Naive thymus-derived CD4-positive, alpha-beta T cell (primary cell): Measurements from ENCODE around the gene ZFYVE19. TPM values are rescaled to one million over a fixed set of nuclear protein-coding genes. Genes with fewer than 3 reads are reported as not detected.

Experiments
- ATAC-seq: fragments of 150-1000 bp; cut with Tn5 transposase; 2 replicates; pipeline ENCODE4 v1.10.0; 2021; ENCODE audit warnings: mild to moderate bottlenecking, moderate library complexity
- CTCF ChIA-PET: fragments of 350-600 bp; sonication (Branson Sonifier 250); formaldehyde crosslinking; loops from one replicate; lab custom pipeline; 2021; ENCODE audit warnings: antibody characterized with exemption; lab: Charles Lee
- POLR2A ChIA-PET: fragments of 350-600 bp; sonication (Branson Sonifier 250); formaldehyde crosslinking; loops from one replicate; lab custom pipeline; 2021; ENCODE audit warnings: antibody characterized with exemption, inconsistent platforms; lab: Charles Lee
- DNase-seq, 9 donors: peaks; one replicate each; pipeline versions ENCODE4 v3.0.0 to v3.0.0-alpha.2; 2020 to 2022; ENCODE audit warnings: mixed read lengths in 1 of 9
- H3K27ac ChIP-seq: one replicate; pipeline ENCODE4 v1.7.0; 2013; ENCODE audit warnings: mild to moderate bottlenecking, low read depth, low read length, moderate library complexity
- H3K27me3 ChIP-seq, 2 donors: one replicate each; pipeline ENCODE4 v1.7.0; 2013; ENCODE audit warnings: low read length in 2 of 2, mild to moderate bottlenecking in 2 of 2, moderate library complexity in 2 of 2; ENCODE audit not compliant: control insufficient read depth in 2 of 2, insufficient read depth in 2 of 2
- H3K36me3 ChIP-seq, 3 experiments: 1 replicate in 2 of 3; 2 replicates in 1 of 3; pipeline ENCODE4 v1.7.0; 2013; ENCODE audit warnings: low read length in 3 of 3, mild to moderate bottlenecking in 3 of 3, moderate library complexity in 1 of 3; ENCODE audit not compliant: insufficient read depth in 3 of 3, control insufficient read depth in 2 of 3
- H3K4me1 ChIP-seq, 2 donors: one replicate each; pipeline ENCODE4 v1.7.0; 2013; ENCODE audit warnings: low read length in 2 of 2, mild to moderate bottlenecking in 2 of 2, moderate library complexity in 1 of 2; ENCODE audit not compliant: control insufficient read depth in 2 of 2, insufficient read depth in 2 of 2
- H3K4me3 ChIP-seq: 2 replicates; pipeline ENCODE4 v1.7.0; 2013; ENCODE audit warnings: mild to moderate bottlenecking, low read length
- H3K9me3 ChIP-seq, 3 experiments: 1 replicate in 2 of 3; 2 replicates in 1 of 3; pipeline ENCODE4 v1.7.0; 2013; ENCODE audit warnings: low read length in 3 of 3; ENCODE audit not compliant: control insufficient read depth in 2 of 3
- H3K27ac Mint-ChIP-seq, 9 donors: one replicate each; pipeline ENCODE4 v1.8.0; 2020 to 2022; ENCODE audit warnings: mixed read lengths in 9 of 9, mild to moderate bottlenecking in 8 of 9, moderate library complexity in 5 of 9, inconsistent platforms in 2 of 9
- H3K27me3 Mint-ChIP-seq, 5 donors: one replicate each; pipeline ENCODE4 v1.8.0; 2021 to 2022; ENCODE audit warnings: mixed read lengths in 5 of 5, mild to moderate bottlenecking in 1 of 5
- H3K36me3 Mint-ChIP-seq, 5 donors: one replicate each; pipeline ENCODE4 v1.8.0; 2020 to 2022; ENCODE audit warnings: mixed read lengths in 5 of 5, mild to moderate bottlenecking in 3 of 5, inconsistent platforms in 1 of 5
- H3K4me1 Mint-ChIP-seq, 7 donors: one replicate each; pipeline ENCODE4 v1.8.0; 2020 to 2022; ENCODE audit warnings: mixed read lengths in 7 of 7, mild to moderate bottlenecking in 3 of 7, inconsistent platforms in 1 of 7
- H3K4me3 Mint-ChIP-seq, 10 donors: one replicate each; pipeline ENCODE4 v1.8.0; 2020 to 2022; ENCODE audit warnings: mild to moderate bottlenecking in 10 of 10, mixed read lengths in 10 of 10, moderate library complexity in 6 of 10, inconsistent platforms in 2 of 10
- H3K9me3 Mint-ChIP-seq, 11 donors: one replicate each; pipeline ENCODE4 v1.8.0; 2020 to 2022; ENCODE audit warnings: mixed read lengths in 11 of 11, mild to moderate bottlenecking in 4 of 11, inconsistent platforms in 1 of 11, moderate library complexity in 1 of 11
- intact Hi-C, 2 donors: fragments of 100-400 bp; cut with micrococcal nuclease; formaldehyde crosslinking; loops; one replicate each; pipeline ENCODE4 v1.15.1; 2023
- polyA plus RNA-seq, 2 donors: library from polyadenylated mRNA; unstranded; fragments of 300-500 nt; fragmentation: Illumina TruSeq; gene quantifications; one replicate each; pipeline ENCODE4 v1.2.3, GENCODE V29; 2021
- total RNA-seq, 6 experiments: library from RNA in 5 of 6; stranded (reverse) in 5 of 6; gene quantifications; 1 replicate in 5 of 6; 2 replicates in 1 of 6; pipeline ENCODE4 v1.2.3 and lab custom pipeline; 2021 to 2026

The ZFYVE19 gene
- total and polyA plus RNA-seq, 7 experiments from 2014 or later, result 15.7 to 31.9 (median 22.7) TPM

DNA sequence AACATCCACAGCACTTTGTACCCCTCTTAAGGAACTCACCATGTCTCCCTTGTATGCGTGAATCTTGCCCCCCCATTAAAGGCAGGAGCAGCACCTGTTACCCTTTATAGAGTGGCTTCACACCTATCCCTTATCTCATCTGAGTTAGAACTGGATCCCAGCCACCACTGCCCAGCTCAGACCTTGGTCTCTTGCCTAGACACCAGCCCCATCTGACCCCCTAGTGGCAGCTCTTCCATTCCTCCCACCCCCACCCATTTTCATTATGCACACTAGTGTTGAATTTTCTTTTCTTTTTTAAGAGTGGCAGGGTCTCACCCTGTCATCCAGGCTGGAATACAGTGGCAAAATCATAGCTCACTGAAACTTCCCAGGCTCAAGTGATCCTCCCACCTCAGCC lies 3.2 kb upstream of the ZFYVE19 start:
- CTCF ChIA-PET, result interaction anchor here (0.7 kb wide), 1 partner anchor 203 kb away, joined by 8 read pairs; no protein-coding TSS in a partner anchor
- Mint-ChIP-seq H3K27me3 (no peaks in the 10 kb centered on the region), H3K4me3 (no peak overlapping the region), H3K4me1 (peaks cover 28 to 60% (median 40%) of the 10 kb centered on the region in 7 donors), H3K27ac (peak overlapping the region in 1 of 9 donors; percentile 32), H3K9me3 (no peaks in the 10 kb centered on the region), H3K36me3 (peaks cover 4 to 24% (median 8%) of the 10 kb centered on the region in 5 donors)
- Histone ChIP-seq H3K27ac (no peak overlapping the region), H3K9me3 (no peaks in the 10 kb centered on the region), H3K36me3 (peaks cover 0 to 14% (median 4%) of the 10 kb centered on the region in 3 experiments), H3K4me1 (peaks cover 14 to 16% of the 10 kb centered on the region in 2 donors), H3K27me3 (no peaks in the 10 kb centered on the region), H3K4me3 (no peak overlapping the region)
- ATAC-seq (no peak), DNase-seq (no peak)
- intact Hi-C loops, result loop anchor here in 1 of 2 donors (10.0 kb wide), 1 partner anchor 339 kb away; no protein-coding TSS in a partner anchor
- POLR2A ChIA-PET, result no interaction called here

DNA sequence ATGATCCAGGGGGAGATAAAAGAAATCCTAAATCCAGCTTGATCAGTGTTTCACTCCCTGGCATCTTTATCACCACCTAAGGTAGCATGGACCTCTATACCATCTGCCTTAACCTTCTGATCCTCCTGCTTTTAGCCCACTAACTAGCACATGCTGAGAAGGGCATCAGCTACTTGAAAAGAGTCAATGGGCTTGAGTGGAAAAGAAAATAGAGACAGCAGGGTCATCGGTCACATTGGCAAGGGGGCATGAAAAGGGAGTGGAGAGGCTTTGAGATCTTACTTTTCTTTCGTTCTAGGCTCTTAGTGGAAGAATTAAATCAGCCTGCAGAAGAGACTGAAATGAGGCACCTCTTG lies 239 bp upstream of the ZFYVE19 start:
- peaks cover 21 to 49% (median 29%) of the 10 kb centered on the region in 7 donors for H3K4me1 Mint-ChIP-seq
- ATAC-seq (no peak), DNase-seq (no peak)
- intact Hi-C loops, result loop anchor here (1.0 to 10.0 kb wide), 20 partner anchors 24 to 1024 kb away; partner anchors contain the start of genes CHAC1 (in 2 of the 2), GCHFR (in 2 of the 2), KNL1 (in 2 of the 2) and RAD51 (in 2 of the 2)
- H3K27me3 ChIP-seq, result no peaks in the 10 kb centered on the region
- POLR2A ChIA-PET, result interaction anchor here (0.6 to 2.3 kb wide), 7 partner anchors 55 to 685 kb away, joined by 3 to 14 read pairs (median 4); partner anchors contain the start of genes KNL1, NUSAP1, OIP5 and RAD51
- no peaks in the 10 kb centered on the region for H3K9me3 Mint-ChIP-seq
- no peaks in the 10 kb centered on the region for H3K9me3 ChIP-seq
- H3K36me3 ChIP-seq, result peaks cover 0 to 17% (median 4%) of the 10 kb centered on the region in 3 experiments
- H3K27me3 Mint-ChIP-seq, result no peaks in the 10 kb centered on the region
- peak overlapping the region; percentile 99 for H3K4me3 ChIP-seq
- peaks cover 3 to 19% (median 9%) of the 10 kb centered on the region in 5 donors for H3K36me3 Mint-ChIP-seq
- peak overlapping the region; percentile 95 for H3K27ac ChIP-seq
- peak overlapping the region; percentile 92 to 98 (median 96) for H3K4me3 Mint-ChIP-seq
- H3K27ac Mint-ChIP-seq, result peak overlapping the region; percentile 84 to 98 (median 96)
- CTCF ChIA-PET, result interaction anchor here (0.5 to 1.0 kb wide), 3 partner anchors 24 to 532 kb away, joined by 3 to 4 read pairs (median 3); no protein-coding TSS in a partner anchor
- H3K4me1 ChIP-seq, result peaks cover 14 to 16% of the 10 kb centered on the region in 2 donors

DNA sequence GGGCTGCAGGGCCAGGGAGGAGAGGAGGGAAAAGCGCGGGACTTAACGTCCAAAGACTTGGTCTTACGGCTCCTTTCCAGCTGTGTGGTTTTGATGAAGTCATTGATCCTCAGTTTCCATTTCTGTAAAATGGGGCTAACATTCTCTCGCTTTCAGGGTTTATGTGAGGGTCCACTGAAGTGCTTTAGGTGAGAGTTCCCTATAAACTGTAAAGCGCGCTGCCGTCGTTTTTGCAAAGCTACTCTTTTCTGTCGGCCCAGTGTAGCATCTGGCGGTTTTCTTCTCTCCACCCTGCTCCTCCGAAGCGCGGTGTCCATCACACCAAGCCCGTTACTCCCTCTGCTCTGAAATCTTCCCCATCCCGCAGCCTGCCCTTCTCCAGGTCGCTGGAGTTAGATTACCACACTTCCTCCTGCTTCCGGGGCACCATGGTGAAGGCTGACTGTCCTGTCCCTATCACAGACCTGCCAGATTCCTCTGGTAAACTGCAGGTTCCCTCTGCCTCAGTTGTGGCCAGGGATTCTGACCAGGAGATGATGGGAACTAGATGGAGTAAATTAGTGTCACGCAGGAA lies 1.1 kb downstream of the ZFYVE19 start:
- ChIA-PET POLR2A (interaction anchor here (1.3 to 2.3 kb wide), 5 partner anchors 56 to 525 kb away, joined by 3 to 14 read pairs (median 4); partner anchors contain the start of genes KNL1, NUSAP1, OIP5 and RAD51), CTCF (interaction anchor here (0.5 kb wide), 1 partner anchor 46 kb away, joined by 3 read pairs; no protein-coding TSS in a partner anchor)
- H3K36me3 ChIP-seq, result peaks cover 0 to 22% (median 4%) of the 10 kb centered on the region in 3 experiments
- intact Hi-C loops, result loop anchor here (1.0 to 10.0 kb wide), 20 partner anchors 25 to 1026 kb away; partner anchors contain the start of genes CHAC1 (in 2 of the 2), GCHFR (in 2 of the 2), KNL1 (in 2 of the 2) and RAD51 (in 2 of the 2)
- peak overlapping the region; percentile 99 for H3K4me3 ChIP-seq
- peaks cover 14 to 16% of the 10 kb centered on the region in 2 donors for H3K4me1 ChIP-seq
- no peaks in the 10 kb centered on the region for H3K9me3 Mint-ChIP-seq
- H3K36me3 Mint-ChIP-seq, result peaks cover 0 to 16% (median 9%) of the 10 kb centered on the region in 5 donors
- ATAC-seq (no peak), DNase-seq (no peak)
- H3K9me3 ChIP-seq, result no peaks in the 10 kb centered on the region
- H3K27ac Mint-ChIP-seq, result peak overlapping the region in 7 of 9 donors; percentile 72 to 96 (median 94)
- H3K4me3 Mint-ChIP-seq, result peak overlapping the region; percentile 92 to 98 (median 96)
- no peaks in the 10 kb centered on the region for H3K27me3 Mint-ChIP-seq
- H3K4me1 Mint-ChIP-seq, result peaks cover 17 to 37% (median 25%) of the 10 kb centered on the region in 7 donors
- peak overlapping the region; percentile 95 for H3K27ac ChIP-seq
- H3K27me3 ChIP-seq, result no peaks in the 10 kb centered on the region

DNA sequence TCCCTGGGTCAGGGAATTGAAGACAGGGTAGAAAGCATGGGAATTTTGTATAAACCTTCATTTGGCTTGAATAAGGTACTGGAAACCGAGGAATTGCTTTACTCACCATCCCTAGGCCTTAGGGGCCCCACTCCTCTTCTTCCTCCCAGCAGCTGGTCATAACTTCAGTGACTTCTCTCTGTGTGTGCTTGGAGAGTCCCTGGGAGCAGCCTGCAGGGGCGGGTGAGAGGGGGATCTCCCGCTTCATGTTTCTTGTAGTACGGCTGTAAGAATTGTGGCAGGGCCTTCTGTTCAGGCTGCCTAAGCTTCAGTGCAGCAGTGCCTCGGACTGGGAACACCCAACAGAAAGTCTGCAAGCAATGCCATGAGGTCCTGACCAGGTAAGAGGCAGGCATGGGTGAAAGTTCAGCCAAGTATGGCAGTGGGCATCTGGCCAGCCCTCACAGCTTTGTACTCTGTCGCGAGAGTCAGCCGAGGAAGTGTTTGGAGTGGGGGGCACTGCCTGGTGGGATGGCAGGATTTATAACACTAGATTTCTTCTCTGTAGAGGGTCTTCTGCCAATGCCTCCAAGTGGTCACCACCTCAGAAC lies 2.1 kb downstream of the ZFYVE19 start:
- intact Hi-C loops, result loop anchor here (5.0 to 10.0 kb wide), 2 partner anchors 344 to 1027 kb away; partner anchors contain the start of gene FSIP1 (in 1 of the 2)
- POLR2A ChIA-PET, result no interaction called here
- peaks cover 14 to 16% of the 10 kb centered on the region in 2 donors for H3K4me1 ChIP-seq

DNA sequence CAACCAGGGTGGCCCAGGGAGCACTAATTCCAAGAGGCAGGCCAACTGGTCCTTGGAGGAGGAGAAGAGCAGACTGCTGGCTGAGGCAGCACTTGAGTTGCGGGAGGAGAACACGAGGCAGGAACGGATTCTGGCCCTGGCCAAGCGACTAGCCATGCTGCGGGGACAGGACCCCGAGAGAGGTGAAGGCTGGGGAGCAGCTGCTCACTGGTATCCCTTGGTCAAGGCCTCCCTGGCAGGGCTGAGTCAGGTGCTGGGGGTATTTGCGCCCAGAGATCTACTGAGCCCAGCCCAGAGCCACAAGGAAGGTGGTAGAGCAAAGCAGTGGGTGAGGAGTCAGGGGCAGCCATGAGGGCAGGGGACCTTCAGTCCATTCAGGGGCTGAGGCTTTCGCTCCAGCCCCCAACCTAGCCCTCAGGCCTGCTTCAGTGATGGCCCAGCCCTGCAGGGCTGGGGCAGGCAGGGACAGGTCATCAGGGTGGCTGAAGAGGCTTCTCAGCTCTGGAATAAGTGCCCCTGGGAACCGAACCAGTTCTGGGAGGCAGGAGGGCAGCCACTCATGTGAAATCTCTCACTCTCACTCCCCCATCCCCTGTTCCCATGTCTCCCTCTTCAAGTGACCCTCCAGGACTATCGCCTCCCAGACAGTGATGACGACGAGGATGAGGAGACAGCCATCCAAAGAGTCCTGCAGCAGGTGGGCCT lies 6.0 kb downstream of the ZFYVE19 start:
- DNase-seq (no peak), ATAC-seq (no peak)
- Mint-ChIP-seq H3K36me3 (peaks cover 4 to 28% (median 19%) of the 10 kb centered on the region in 5 donors), H3K27me3 (no peaks in the 10 kb centered on the region), H3K4me3 (no peak overlapping the region), H3K4me1 (peaks cover 6 to 19% (median 8%) of the 10 kb centered on the region in 7 donors), H3K27ac (no peak overlapping the region), H3K9me3 (no peaks in the 10 kb centered on the region)
- H3K9me3 ChIP-seq, result no peaks in the 10 kb centered on the region
- H3K36me3 ChIP-seq, result peaks cover 0 to 32% (median 0%) of the 10 kb centered on the region in 3 experiments
- H3K27ac ChIP-seq, result no peak overlapping the region
- no peaks in the 10 kb centered on the region for H3K27me3 ChIP-seq
- peaks cover 5 to 6% of the 10 kb centered on the region in 2 donors for H3K4me1 ChIP-seq
- ChIA-PET POLR2A (no interaction called here), CTCF (interaction anchor here (0.6 kb wide), 1 partner anchor 488 kb away, joined by 3 read pairs; no protein-coding TSS in a partner anchor)
- H3K4me3 ChIP-seq, result no peak overlapping the region
- intact Hi-C loops, result no loop called here

More for the DNA sequence above, 2.1 kb downstream of the ZFYVE19 start:
- Mint-ChIP-seq H3K27me3 (no peaks in the 10 kb centered on the region), H3K9me3 (no peaks in the 10 kb centered on the region), H3K4me3 (peak overlapping the region; percentile 17 to 98 (median 96)), H3K4me1 (peaks cover 11 to 31% (median 20%) of the 10 kb centered on the region in 7 donors), H3K36me3 (peaks cover 3 to 21% (median 12%) of the 10 kb centered on the region in 5 donors), H3K27ac (peak overlapping the region in 1 of 9 donors; percentile 28)
- H3K9me3 ChIP-seq, result no peaks in the 10 kb centered on the region
- CTCF ChIA-PET, result no interaction called here
- DNase-seq (no peak), ATAC-seq (no peak)
- H3K27ac ChIP-seq, result no peak overlapping the region
- H3K36me3 ChIP-seq, result peaks cover 0 to 32% (median 0%) of the 10 kb centered on the region in 3 experiments
- no peaks in the 10 kb centered on the region for H3K27me3 ChIP-seq
- H3K4me3 ChIP-seq, result no peak overlapping the region
